Measurements from ENCODE around the gene TNNT2.

DNA sequence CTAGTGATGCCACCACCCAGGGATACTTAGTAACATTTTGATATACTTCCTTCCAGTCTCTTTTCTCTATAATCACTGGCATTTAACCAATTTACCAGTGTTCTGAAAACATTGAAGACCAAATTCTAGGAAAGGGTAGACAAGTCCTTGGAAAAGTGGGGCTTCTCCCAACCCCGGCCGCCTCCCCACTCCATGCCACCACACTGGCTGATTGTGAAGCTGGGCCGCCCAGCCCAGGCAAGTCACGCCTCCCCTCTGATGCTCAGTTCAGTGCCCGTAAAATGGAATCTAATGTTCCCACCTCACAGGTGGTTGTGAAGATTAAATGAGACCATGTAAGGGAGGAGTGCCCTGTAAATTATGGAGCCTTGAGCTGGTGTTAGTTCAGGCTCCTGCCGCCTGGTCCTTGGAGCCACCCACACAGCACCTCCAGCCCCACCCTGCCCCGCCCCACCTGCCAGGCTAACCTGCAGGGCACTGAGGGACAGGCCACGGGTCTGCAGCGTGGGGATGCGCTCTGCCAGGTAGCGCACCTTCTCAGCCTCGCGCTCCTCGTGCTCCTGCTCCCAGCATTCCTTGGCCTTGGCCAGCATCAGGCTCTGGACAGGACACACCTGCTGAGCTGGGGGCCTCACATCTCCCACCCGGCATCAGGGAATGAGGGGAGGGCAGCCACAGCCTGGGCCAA is 36.7 kb upstream of the TNNT2 start:
- TF ChIP-seq, protein P1, sequence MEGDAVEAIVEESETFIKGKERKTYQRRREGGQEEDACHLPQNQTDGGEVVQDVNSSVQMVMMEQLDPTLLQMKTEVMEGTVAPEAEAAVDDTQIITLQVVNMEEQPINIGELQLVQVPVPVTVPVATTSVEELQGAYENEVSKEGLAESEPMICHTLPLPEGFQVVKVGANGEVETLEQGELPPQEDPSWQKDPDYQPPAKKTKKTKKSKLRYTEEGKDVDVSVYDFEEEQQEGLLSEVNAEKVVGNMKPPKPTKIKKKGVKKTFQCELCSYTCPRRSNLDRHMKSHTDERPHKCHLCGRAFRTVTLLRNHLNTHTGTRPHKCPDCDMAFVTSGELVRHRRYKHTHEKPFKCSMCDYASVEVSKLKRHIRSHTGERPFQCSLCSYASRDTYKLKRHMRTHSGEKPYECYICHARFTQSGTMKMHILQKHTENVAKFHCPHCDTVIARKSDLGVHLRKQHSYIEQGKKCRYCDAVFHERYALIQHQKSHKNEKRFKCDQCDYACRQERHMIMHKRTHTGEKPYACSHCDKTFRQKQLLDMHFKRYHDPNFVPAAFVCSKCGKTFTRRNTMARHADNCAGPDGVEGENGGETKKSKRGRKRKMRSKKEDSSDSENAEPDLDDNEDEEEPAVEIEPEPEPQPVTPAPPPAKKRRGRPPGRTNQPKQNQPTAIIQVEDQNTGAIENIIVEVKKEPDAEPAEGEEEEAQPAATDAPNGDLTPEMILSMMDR (conservative IDR thresholded peaks at IDR 0.05) = no peak
- no peak for TF ChIP-seq EZH2 (IDR thresholded peaks at IDR 0.05; ENCODE audit: low read depth)

Measured in PC-9 (cell line).